ENCODE data around the gene F10.

The F10 gene

GRCh38 chr13:113179374-113180230, 57.0 kb downstream of the F10 start:
- Histone ChIP-seq H3K27ac (peak overlapping the region in 1 of 21 experiments; percentile 12), H3K4me3 (no peak overlapping the region)

- Histone ChIP-seq H3K4me3 (no peak overlapping the region), H3K27ac (no peak overlapping the region)
Measured at GRCh38 chr13:113182046-113182445, 59.4 kb downstream of the F10 start.

GRCh38 chr13:113183450-113184129, 61.0 kb downstream of the F10 start:
- Histone ChIP-seq H3K27ac (no peak overlapping the region), H3K4me3 (no peak overlapping the region)

- Histone ChIP-seq H3K27ac (peak overlapping the region in 7 of 21 experiments; percentile 10 to 83 (median 52)), H3K4me3 (no peak overlapping the region)
Measured at GRCh38 chr13:113184568-113185440, 62.2 kb downstream of the F10 start.

GRCh38 chr13:113186061-113186900, 63.7 kb downstream of the F10 start:
- peak overlapping the region in 14 of 21 experiments; percentile 13 to 85 (median 60) for H3K27ac ChIP-seq
- H3K4me3 ChIP-seq: no peak overlapping the region

- no peak overlapping the region for H3K4me3 ChIP-seq
Measured at GRCh38 chr13:113187263-113187669, 64.7 kb downstream of the F10 start.

GRCh38 chr13:113187883-113188665, 65.5 kb downstream of the F10 start:
- H3K27ac ChIP-seq: peak overlapping the region in 8 of 21 experiments; percentile 2 to 78 (median 48)
- H3K4me3 ChIP-seq: no peak overlapping the region

More at GRCh38 chr13:113187263-113187669, 64.7 kb downstream of the F10 start:
- peak overlapping the region in 15 of 21 experiments; percentile 27 to 85 (median 60) for H3K27ac ChIP-seq

GRCh38 chr13:113190181-113190580, 67.6 kb downstream of the F10 start:
- Histone ChIP-seq H3K27ac (no peak overlapping the region), H3K4me3 (no peak overlapping the region)

- Histone ChIP-seq H3K27ac (no peak overlapping the region), H3K4me3 (no peak overlapping the region)
Measured at GRCh38 chr13:113192279-113192678, 69.7 kb downstream of the F10 start.

GRCh38 chr13:113192902-113193301, 70.3 kb downstream of the F10 start:
- H3K4me3 ChIP-seq: no peak overlapping the region
- no peak overlapping the region for H3K27ac ChIP-seq

- no peak overlapping the region for H3K27ac ChIP-seq
- no peak overlapping the region for H3K4me3 ChIP-seq
Measured at GRCh38 chr13:113195360-113195759, 72.8 kb downstream of the F10 start.

- H3K27ac ChIP-seq: no peak overlapping the region
Measured at GRCh38 chr13:113196970-113197737, 74.6 kb downstream of the F10 start.

More at GRCh38 chr13:113196970-113197737, 74.6 kb downstream of the F10 start:
- H3K4me3 ChIP-seq: no peak overlapping the region
